ENCODE data around the gene CTDNEP1.

Gene CTDNEP1

DNA sequence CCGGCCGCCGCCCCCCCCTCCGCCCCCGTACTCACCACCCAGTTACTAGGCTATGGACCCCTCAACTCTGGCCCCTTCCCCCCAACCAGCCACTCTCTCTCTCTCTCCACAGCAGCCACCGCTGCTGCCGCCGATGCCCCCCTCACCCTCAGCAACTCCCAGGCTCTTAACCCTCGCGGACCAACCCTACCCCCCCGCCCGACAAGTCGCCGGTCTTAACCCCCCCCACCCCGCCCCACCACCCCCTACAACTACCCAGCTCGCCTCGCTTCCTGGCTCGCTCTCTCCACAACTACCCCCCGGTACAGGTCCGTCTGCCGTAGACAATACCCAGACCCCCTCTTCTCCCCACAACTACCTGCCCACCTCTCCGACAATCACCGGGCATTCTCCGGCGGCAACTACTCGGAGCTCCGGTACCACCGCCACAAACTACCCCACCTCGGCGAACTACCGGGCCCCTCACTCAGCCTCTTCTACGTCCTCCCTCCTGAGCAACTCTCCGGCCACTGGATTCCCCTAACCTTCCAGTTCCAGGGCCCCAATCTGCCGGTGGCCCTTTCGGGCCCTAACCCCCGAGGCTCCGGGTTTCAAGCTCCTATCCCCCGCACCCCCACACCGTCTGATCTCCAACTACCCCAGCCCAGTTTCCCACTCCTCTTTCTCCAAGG, 13.0 kb downstream of the CTDNEP1 start:
- no peak for ATAC-seq (ENCODE audit: insufficient read depth, low read depth)
- TF ChIP-seq EZH2 (IDR thresholded peaks at IDR 0.05; ENCODE audit: borderline replicate concordance, low read depth, low read length, severe bottlenecking) (no peak), CTCF (IDR thresholded peaks at IDR 0.05; ENCODE audit: borderline replicate concordance, extremely low read depth, low read length, poor library complexity, severe bottlenecking) (no peak)
- H4K20me1 ChIP-seq (ENCODE audit: insufficient read depth, low read length): peaks cover 30% of the 10 kb centered on the region
- peaks cover 79% of the 10 kb centered on the region for H3K79me2 ChIP-seq (ENCODE audit: insufficient read depth, low read length)
- H3K9ac ChIP-seq (ENCODE audit: low read depth, low read length): peak overlapping the region; percentile 88
- H3K4me1 ChIP-seq (ENCODE audit: insufficient read depth, low read length): peaks cover 63% of the 10 kb centered on the region
- DNase-seq: peak; percentile 59
- H3K27ac ChIP-seq (ENCODE audit: low read length): peak overlapping the region; percentile 92
- no peaks in the 10 kb centered on the region for H3K9me3 ChIP-seq (ENCODE audit: insufficient read depth, low read length, severe bottlenecking)
- peaks cover 47% of the 10 kb centered on the region for H3K36me3 ChIP-seq (ENCODE audit: insufficient read depth, low read length)
- H3K27me3 ChIP-seq (ENCODE audit: insufficient read depth, low read length, poor library complexity): no peaks in the 10 kb centered on the region
- peak overlapping the region; percentile 73 to 85 for H3K4me3 ChIP-seq (ENCODE audit: low read depth in 1 of 2, low read length in 2 of 2)
- peak overlapping the region; percentile 99 for H3K4me2 ChIP-seq (ENCODE audit: insufficient read depth, low read length)
- peak overlapping the region; percentile 44 for H2AFZ ChIP-seq (ENCODE audit: low read depth, low read length)

GRCh38 chr17:7237761-7238419, 13.6 kb downstream of the CTDNEP1 start:
- H2AFZ ChIP-seq (ENCODE audit: low read depth, low read length): peak overlapping the region; percentile 26; the same call in 1 of the 2 replicates
- H3K27me3 ChIP-seq (ENCODE audit: insufficient read depth, low read length, poor library complexity): no peaks in the 10 kb centered on the region
- DNase-seq (peak; percentile 88), ATAC-seq (ENCODE audit: insufficient read depth, low read depth) (peak; percentile 41)
- H3K9ac ChIP-seq (ENCODE audit: low read depth, low read length): peak overlapping the region; percentile 88
- H4K20me1 ChIP-seq (ENCODE audit: insufficient read depth, low read length): peaks cover 29% of the 10 kb centered on the region
- peak overlapping the region; percentile 99 for H3K4me2 ChIP-seq (ENCODE audit: insufficient read depth, low read length)
- H3K27ac ChIP-seq (ENCODE audit: low read length): peak overlapping the region; percentile 81
- TF ChIP-seq CTCF (IDR thresholded peaks at IDR 0.05; ENCODE audit: borderline replicate concordance, extremely low read depth, low read length, poor library complexity, severe bottlenecking): no peak
- no peak for TF ChIP-seq EZH2 (IDR thresholded peaks at IDR 0.05; ENCODE audit: borderline replicate concordance, low read depth, low read length, severe bottlenecking)
- H3K4me3 ChIP-seq (ENCODE audit: low read depth in 1 of 2, low read length in 2 of 2): peak overlapping the region; percentile 73 to 85; a peak in 3 of 4 replicates
- peaks cover 43% of the 10 kb centered on the region for H3K36me3 ChIP-seq (ENCODE audit: insufficient read depth, low read length)
- peaks cover 64% of the 10 kb centered on the region for H3K4me1 ChIP-seq (ENCODE audit: insufficient read depth, low read length)
- H3K9me3 ChIP-seq (ENCODE audit: insufficient read depth, low read length, severe bottlenecking): no peaks in the 10 kb centered on the region
- H3K79me2 ChIP-seq (ENCODE audit: insufficient read depth, low read length): peaks cover 86% of the 10 kb centered on the region

DNA sequence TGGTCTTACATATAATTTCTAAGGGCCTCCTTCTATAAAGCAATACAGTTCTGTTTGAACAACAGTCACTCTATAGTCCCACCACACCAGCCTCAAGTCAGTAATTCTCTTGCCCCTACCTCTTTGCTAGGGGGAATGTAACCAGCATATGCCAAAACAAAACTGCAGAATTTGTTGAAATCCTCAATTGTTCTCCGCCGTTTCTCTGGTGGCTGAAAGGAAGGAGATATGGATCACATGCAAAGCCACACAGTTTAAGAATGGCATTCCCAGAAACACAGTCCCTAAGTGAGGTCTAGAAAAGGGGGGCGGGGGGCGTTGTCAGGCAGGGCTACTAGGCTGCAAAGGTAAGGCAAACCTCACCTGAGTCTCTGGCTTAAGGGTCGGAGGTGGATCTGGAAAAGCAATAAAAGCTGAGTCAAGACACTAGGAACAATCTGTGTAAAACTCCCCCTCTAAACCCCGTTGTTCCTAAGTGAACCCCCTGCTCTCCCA, 14.2 kb downstream of the CTDNEP1 start:
- no peaks in the 10 kb centered on the region for H3K27me3 ChIP-seq (ENCODE audit: insufficient read depth, low read length, poor library complexity)
- ATAC-seq (ENCODE audit: insufficient read depth, low read depth) (no peak), DNase-seq (no peak)
- peak overlapping the region; percentile 88 for H3K9ac ChIP-seq (ENCODE audit: low read depth, low read length)
- TF ChIP-seq EZH2 (IDR thresholded peaks at IDR 0.05; ENCODE audit: borderline replicate concordance, low read depth, low read length, severe bottlenecking): no peak
- no peak for TF ChIP-seq CTCF (IDR thresholded peaks at IDR 0.05; ENCODE audit: borderline replicate concordance, extremely low read depth, low read length, poor library complexity, severe bottlenecking)
- no peaks in the 10 kb centered on the region for H3K9me3 ChIP-seq (ENCODE audit: insufficient read depth, low read length, severe bottlenecking)
- peaks cover 33% of the 10 kb centered on the region for H4K20me1 ChIP-seq (ENCODE audit: insufficient read depth, low read length)
- H3K36me3 ChIP-seq (ENCODE audit: insufficient read depth, low read length): peaks cover 46% of the 10 kb centered on the region
- H3K4me1 ChIP-seq (ENCODE audit: insufficient read depth, low read length): peaks cover 70% of the 10 kb centered on the region
- peak overlapping the region; percentile 81 for H3K27ac ChIP-seq (ENCODE audit: low read length)
- H3K79me2 ChIP-seq (ENCODE audit: insufficient read depth, low read length): peaks cover 87% of the 10 kb centered on the region
- H3K4me2 ChIP-seq (ENCODE audit: insufficient read depth, low read length): peak overlapping the region; percentile 99
- no peak overlapping the region for H2AFZ ChIP-seq (ENCODE audit: low read depth, low read length)
- peak overlapping the region; percentile 53 to 85; a peak in 3 of 4 replicates for H3K4me3 ChIP-seq (ENCODE audit: low read depth in 1 of 2, low read length in 2 of 2)

Measured in DND-41 (cell line).